Fibroblast of the aortic adventitia (primary cell): ENCODE results near the gene FLT1. TPM values are rescaled to one million over a fixed set of nuclear protein-coding genes. Genes with fewer than 3 reads are reported as not detected.

Experiments used
- DNase-seq: peaks from one replicate; pipeline ENCODE4 v3.0.0-alpha.2; 2010; ENCODE audit warnings: low read depth
- H3K4me3 ChIP-seq: 2 replicates; pipeline ENCODE4 v1.5.1; 2011; ENCODE audit warnings: low read depth, mild to moderate bottlenecking, control low read depth, low read length, moderate library complexity
- CTCF ChIP-seq: IDR thresholded peaks from 2 replicates; pipeline ENCODE4 v1.5.1; 2011; ENCODE audit warnings: mild to moderate bottlenecking, low read length, control low read depth, inconsistent platforms; ENCODE audit not compliant: insufficient read depth
- total RNA-seq: library from RNA; depleted of rRNA; stranded (reverse); fragments of >200 nt; gene quantifications from 2 replicates; pipeline ENCODE4 v1.2.3, GENCODE V29; 2012; ENCODE audit warnings: low replicate concordance

The FLT1 gene
- total RNA-seq, 1 donor = 0.36 TPM

DNA sequence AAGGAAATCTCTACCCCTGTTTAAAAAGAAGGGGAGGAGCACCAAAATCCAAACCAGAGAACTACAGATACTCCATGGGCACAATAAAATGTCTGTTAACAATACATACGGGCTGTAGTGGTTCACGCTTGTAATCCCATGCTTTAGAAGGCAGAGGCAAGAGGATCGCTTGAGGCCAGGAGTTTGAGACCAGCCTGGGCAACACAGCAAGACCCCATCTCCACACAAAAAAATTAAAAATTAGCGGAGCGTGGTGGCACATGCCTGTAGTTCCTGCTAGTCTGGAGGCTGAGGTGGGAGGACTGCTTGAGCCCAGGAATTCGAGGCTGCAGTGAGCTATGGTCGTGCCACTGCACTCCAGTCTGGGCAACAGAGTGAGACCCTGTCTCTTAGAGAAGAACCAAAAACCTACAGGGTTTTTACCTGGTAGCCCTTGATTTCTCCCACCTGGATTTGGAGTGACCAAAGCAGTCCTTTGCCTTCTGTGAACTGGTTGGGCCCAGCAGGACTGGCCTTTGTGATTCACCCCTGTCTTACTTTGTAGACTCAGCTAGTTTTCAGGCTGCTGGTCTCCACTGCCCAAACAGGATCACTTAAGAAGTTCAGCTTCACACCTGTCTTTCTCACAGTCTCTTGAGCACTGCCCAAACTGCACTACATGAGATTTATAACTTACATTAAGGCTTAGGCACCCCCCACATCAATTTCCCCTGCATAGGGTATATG lies 38.7 kb upstream of the FLT1 start:
- H3K4me3 ChIP-seq = no peak overlapping the region
- TF ChIP-seq CTCF = no peak
- no peak for DNase-seq

- TF ChIP-seq CTCF = no peak
- DNase-seq = no peak
- no peak overlapping the region for H3K4me3 ChIP-seq
Measured at GRCh38 chr13:28533125-28533436, 38.2 kb upstream of the FLT1 start.

DNA sequence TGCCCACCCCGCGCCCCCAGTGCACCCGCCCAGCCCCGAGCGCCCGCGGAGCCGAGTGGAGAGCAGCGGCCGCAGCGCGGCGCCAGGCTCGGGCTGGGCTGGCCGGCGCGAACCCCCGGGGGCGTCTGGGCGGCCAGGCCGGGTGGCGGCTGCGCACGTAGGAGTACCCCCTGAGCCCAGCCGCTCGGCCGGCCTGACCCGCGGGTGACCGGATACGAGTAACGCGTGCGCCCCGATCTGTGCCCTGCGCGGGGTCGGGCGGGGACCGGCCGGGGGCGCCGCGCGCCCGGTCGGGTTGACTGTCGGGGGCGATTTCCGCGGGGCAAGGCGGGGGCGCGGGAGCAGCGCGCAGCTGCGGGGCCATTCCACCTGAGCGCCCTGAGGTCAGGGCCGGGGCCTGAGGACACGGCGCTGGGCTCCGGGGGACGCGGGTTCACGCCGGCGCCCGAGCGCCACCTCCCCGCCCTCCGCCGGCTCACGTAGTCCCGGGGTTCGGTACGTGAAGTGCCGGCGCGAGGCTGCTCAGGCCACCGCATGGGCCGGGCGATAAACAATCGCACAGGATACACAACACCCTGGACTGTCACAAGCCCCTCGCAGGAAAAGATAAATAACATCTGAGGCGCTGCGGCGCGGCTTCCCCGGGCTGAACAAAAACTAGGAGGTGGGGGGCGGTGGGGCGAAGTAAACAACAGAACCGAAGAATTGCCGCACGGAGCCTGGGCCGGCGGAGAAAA lies 37.6 kb upstream of the FLT1 start:
- no peak for TF ChIP-seq CTCF
- no peak for DNase-seq
- H3K4me3 ChIP-seq = peak overlapping the region; percentile 37

DNA sequence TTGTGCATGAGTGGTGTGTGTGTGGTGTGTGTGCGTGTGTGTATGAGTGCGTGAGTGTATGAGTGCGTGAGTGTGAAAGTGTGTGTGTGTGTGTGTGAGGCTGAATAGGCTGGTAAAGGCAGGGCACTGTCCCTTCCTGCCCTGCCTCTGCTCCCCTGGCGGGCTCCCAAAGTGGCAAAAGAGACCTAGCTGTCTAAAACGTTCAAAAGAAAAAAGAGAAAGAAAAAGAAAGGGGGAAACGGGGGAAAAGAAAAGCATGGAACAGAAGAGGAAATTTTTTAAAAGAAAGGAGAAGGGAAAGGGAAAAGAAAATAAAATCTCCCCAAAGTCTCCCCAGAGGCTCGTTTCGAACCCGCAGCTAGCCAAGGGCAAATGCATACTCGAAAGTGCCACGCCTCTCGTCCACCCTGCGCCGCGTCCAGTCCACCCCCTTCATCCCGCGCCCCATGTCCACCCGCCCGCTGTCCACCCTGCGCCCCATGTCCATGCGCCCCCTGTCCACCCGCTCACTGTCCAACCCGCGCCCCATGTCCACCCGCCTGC lies 37.0 kb upstream of the FLT1 start:
- DNase-seq = no peak
- H3K4me3 ChIP-seq = peak overlapping the region; percentile 37
- TF ChIP-seq CTCF = no peak

- peak; percentile 12 for DNase-seq
- peak overlapping the region; percentile 41 for H3K4me3 ChIP-seq
- no peak for TF ChIP-seq CTCF
Measured at GRCh38 chr13:28531077-28531844, 36.3 kb upstream of the FLT1 start.

GRCh38 chr13:28530729-28531076 lies 35.8 kb upstream of the FLT1 start:
- peak; percentile 26 for TF ChIP-seq CTCF
- peak; percentile 31 for DNase-seq
- peak overlapping the region; percentile 41 for H3K4me3 ChIP-seq
